HepG2 (cell line): ENCODE data around the gene CTDSP1. TPM values are rescaled to one million over a fixed set of nuclear protein-coding genes. Genes with fewer than 3 reads are reported as not detected.

Source experiments
- ARNT2 ChIP-seq: sonication (generic); formaldehyde crosslinking; IDR thresholded peaks from 2 replicates; pipeline ENCODE4 v1.8.0; 2022; ENCODE audit warnings: mild to moderate bottlenecking, low read depth, missing genetic modification reagents, moderate library complexity
- DBP ChIP-seq: sonication (generic); formaldehyde crosslinking; IDR thresholded peaks from 2 replicates; pipeline ENCODE4 v1.4.0; 2020; ENCODE audit warnings: missing genetic modification reagents; ENCODE audit errors: not compliant biosample characterization
- HMG20B ChIP-seq: conservative IDR thresholded peaks from 2 replicates; pipeline ENCODE4 v1.6.1; 2016; ENCODE audit warnings: missing genetic modification reagents, missing compliant biosample characterization
- NBN ChIP-seq: fragments of 450-650 bp; conservative IDR thresholded peaks from 2 replicates; pipeline ENCODE4 v1.6.1; 2017
- NFE2 ChIP-seq: sonication (generic); formaldehyde crosslinking; IDR thresholded peaks from 2 replicates; pipeline ENCODE4 v1.4.0; 2020; ENCODE audit warnings: missing genetic modification reagents
- PCBP2 ChIP-seq: fragments of 200-400 bp; formaldehyde crosslinking; optimal IDR thresholded peaks from 2 replicates; pipeline ENCODE3; 2018; ENCODE audit warnings: low read length, low read depth; ENCODE audit not compliant: poor library complexity, severe bottlenecking
- PHF20 ChIP-seq: sonication (generic); formaldehyde crosslinking; IDR thresholded peaks from 2 replicates; pipeline ENCODE4 v1.5.0; 2020; ENCODE audit warnings: mild to moderate bottlenecking, missing genetic modification reagents
- SALL2 ChIP-seq: sonication (generic); formaldehyde crosslinking; IDR thresholded peaks from 2 replicates; pipeline ENCODE4 v1.8.1; 2023; ENCODE audit warnings: mild to moderate bottlenecking, missing genetic modification reagents, inconsistent platforms
- YY1 ChIP-seq: IDR thresholded peaks from 2 replicates; pipeline ENCODE4 v1.6.1; 2011; ENCODE audit warnings: low read length, low read depth, moderate library complexity, mild to moderate bottlenecking; ENCODE audit not compliant: insufficient read depth, insufficient replicate concordance
- ZBTB8A ChIP-seq: sonication (generic); formaldehyde crosslinking; IDR thresholded peaks from 2 replicates; pipeline ENCODE4 v1.4.0; 2020; ENCODE audit warnings: mild to moderate bottlenecking, low read depth, missing genetic modification reagents, borderline replicate concordance
- ZFP1 ChIP-seq: IDR thresholded peaks from 2 replicates; pipeline ENCODE4 v1.6.1; 2016
- ZFP41 ChIP-seq: sonication (generic); formaldehyde crosslinking; IDR thresholded peaks from 2 replicates; pipeline ENCODE4 v1.4.0; 2020; ENCODE audit warnings: mild to moderate bottlenecking, missing genetic modification reagents, borderline replicate concordance
- ZNF225 ChIP-seq: sonication (generic); formaldehyde crosslinking; IDR thresholded peaks from 2 replicates; pipeline ENCODE4 v1.4.0; 2020; ENCODE audit warnings: mild to moderate bottlenecking, missing genetic modification reagents
- ZNF234 ChIP-seq: sonication (generic); formaldehyde crosslinking; conservative IDR thresholded peaks from 2 replicates; pipeline ENCODE4 v1.5.1; 2020; ENCODE audit warnings: mild to moderate bottlenecking, missing genetic modification reagents
- ZNF274 ChIP-seq: sonication (generic); formaldehyde crosslinking; IDR thresholded peaks from 2 replicates; pipeline ENCODE4 v1.5.1; 2020; ENCODE audit warnings: mild to moderate bottlenecking, missing genetic modification reagents
- ZNF574 ChIP-seq: sonication (generic); formaldehyde crosslinking; IDR thresholded peaks from 2 replicates; pipeline ENCODE4 v1.4.0; 2020; ENCODE audit warnings: missing genetic modification reagents
- polyA plus RNA-seq, 8 experiments: library from polyadenylated mRNA; depleted of rRNA in 3 of 8; stranded (reverse) in 7 of 8; unstranded in 1 of 8; fragments of >200 nt; fragmentation: Illumina TruSeq in 4 of 8; extraction: Trizol in 4 of 8; gene quantifications; 2 replicates each; pipeline versions ENCODE4 v1.2.1 to v1.2.3, GENCODE V29; 2011 to 2016; ENCODE audit warnings: low read depth in 4 of 8, missing spikeins in 1 of 8, mixed read lengths in 1 of 8; ENCODE audit not compliant: insufficient read depth in 1 of 8
- total RNA-seq, 5 experiments: library from RNA; depleted of rRNA; stranded (reverse); fragments of >200 nt; fragmentation: Illumina TruSeq; extraction: Trizol; gene quantifications; 2 replicates each; pipeline ENCODE4 v1.2.3, GENCODE V29; 2016; ENCODE audit warnings: low read depth in 1 of 5
- TF ChIP-seq, protein P1 (sequence below): sonication (generic); formaldehyde crosslinking; IDR thresholded peaks from 2 replicates; pipeline ENCODE4 v1.8.1; 2022; ENCODE audit warnings: mild to moderate bottlenecking, missing genetic modification reagents
- TF ChIP-seq, protein P2 (sequence below): sonication (generic); formaldehyde crosslinking; conservative IDR thresholded peaks from 2 replicates; pipeline ENCODE4 v1.4.0; 2020; ENCODE audit warnings: missing genetic modification reagents
- TF ChIP-seq, protein P3 (sequence below): sonication (generic); formaldehyde crosslinking; IDR thresholded peaks from 2 replicates; pipeline ENCODE4 v1.5.0; 2020; ENCODE audit warnings: mild to moderate bottlenecking, missing genetic modification reagents, moderate library complexity

Gene CTDSP1
- total and polyA plus RNA-seq, 2 of the 13 experiments (the other 11 are each of a cell fraction or from before 2014, with no cell fraction given), result 91.0 to 268 TPM

DNA sequence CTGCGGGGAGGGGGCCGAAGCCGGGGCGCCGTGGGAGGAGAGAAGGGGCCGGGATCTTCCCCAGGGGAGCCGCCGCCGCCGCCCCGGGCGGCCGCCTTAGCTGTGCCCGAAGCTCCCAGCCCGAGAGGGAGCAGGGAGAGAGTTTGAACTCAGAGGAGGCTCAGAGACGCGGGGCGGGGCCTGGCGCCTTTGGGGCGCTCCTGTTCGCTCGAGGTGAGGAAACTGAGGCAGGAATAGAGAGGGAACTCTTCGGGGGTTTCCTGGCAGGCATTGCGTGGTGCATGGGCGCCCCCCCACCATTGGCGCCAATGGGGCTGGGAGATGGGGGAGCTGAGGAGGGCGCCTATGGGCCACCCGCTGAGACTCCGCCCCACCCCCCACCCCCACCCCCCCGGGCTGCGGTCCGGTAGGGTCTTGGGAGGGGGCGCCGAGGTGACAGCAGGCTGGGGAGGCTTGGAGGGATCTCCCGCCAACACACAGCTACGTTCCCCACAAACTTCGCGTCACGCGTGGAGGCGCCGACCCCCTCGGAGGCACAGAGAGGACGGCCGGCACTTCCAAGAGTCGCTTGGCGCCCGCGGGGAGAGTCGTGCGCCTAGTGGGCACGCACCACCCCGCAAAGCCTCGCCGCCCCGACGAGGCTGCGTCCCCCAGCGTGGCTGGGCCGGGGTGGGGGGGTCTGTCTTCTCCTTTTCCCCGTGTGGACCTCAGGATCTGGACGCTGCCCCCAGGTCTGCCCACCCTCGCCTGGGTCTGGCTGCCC, 680 bp downstream of the CTDSP1 start (continued):
- TF ChIP-seq, protein P1, sequence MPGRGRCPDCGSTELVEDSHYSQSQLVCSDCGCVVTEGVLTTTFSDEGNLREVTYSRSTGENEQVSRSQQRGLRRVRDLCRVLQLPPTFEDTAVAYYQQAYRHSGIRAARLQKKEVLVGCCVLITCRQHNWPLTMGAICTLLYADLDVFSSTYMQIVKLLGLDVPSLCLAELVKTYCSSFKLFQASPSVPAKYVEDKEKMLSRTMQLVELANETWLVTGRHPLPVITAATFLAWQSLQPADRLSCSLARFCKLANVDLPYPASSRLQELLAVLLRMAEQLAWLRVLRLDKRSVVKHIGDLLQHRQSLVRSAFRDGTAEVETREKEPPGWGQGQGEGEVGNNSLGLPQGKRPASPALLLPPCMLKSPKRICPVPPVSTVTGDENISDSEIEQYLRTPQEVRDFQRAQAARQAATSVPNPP (CRISPR knock-in tag), result peak; percentile 1; the same call in 1 of the 2 replicates
- TF ChIP-seq DBP (no peak), ZNF574 (CRISPR knock-in tag) (no peak; the same call in 1 of the 2 replicates), ZBTB8A (CRISPR knock-in tag) (no peak), YY1 (no peak), SALL2 (CRISPR knock-in tag) (peak; percentile 10; the same call in 1 of the 2 replicates), ARNT2 (CRISPR knock-in tag) (no peak), NBN (no peak), ZNF274 (no peak), HMG20B (CRISPR knock-in tag) (no peak), ZNF225 (CRISPR knock-in tag) (no peak; the same call in 1 of the 2 replicates), PHF20 (peak; percentile 69), PCBP2 (no peak), ZFP1 (no peak), ZFP41 (CRISPR knock-in tag) (no peak), NFE2 (CRISPR knock-in tag) (no peak), ZNF234 (CRISPR knock-in tag) (no peak)
- TF ChIP-seq, protein P2, sequence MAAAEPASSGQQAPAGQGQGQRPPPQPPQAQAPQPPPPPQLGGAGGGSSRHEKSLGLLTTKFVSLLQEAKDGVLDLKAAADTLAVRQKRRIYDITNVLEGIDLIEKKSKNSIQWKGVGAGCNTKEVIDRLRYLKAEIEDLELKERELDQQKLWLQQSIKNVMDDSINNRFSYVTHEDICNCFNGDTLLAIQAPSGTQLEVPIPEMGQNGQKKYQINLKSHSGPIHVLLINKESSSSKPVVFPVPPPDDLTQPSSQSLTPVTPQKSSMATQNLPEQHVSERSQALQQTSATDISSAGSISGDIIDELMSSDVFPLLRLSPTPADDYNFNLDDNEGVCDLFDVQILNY (CRISPR knock-in tag), result no peak; the same call in 1 of the 2 replicates
- TF ChIP-seq, protein P3, sequence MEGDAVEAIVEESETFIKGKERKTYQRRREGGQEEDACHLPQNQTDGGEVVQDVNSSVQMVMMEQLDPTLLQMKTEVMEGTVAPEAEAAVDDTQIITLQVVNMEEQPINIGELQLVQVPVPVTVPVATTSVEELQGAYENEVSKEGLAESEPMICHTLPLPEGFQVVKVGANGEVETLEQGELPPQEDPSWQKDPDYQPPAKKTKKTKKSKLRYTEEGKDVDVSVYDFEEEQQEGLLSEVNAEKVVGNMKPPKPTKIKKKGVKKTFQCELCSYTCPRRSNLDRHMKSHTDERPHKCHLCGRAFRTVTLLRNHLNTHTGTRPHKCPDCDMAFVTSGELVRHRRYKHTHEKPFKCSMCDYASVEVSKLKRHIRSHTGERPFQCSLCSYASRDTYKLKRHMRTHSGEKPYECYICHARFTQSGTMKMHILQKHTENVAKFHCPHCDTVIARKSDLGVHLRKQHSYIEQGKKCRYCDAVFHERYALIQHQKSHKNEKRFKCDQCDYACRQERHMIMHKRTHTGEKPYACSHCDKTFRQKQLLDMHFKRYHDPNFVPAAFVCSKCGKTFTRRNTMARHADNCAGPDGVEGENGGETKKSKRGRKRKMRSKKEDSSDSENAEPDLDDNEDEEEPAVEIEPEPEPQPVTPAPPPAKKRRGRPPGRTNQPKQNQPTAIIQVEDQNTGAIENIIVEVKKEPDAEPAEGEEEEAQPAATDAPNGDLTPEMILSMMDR (CRISPR knock-in tag), result no peak
